ENCODE data around the gene ATXN10. TPM values are rescaled to one million over a fixed set of nuclear protein-coding genes. Genes with fewer than 3 reads are reported as not detected.

The ATXN10 gene
- total RNA-seq, 4 donors from 2014 or later: 83.5 to 127 (median 96.6) TPM

DNA sequence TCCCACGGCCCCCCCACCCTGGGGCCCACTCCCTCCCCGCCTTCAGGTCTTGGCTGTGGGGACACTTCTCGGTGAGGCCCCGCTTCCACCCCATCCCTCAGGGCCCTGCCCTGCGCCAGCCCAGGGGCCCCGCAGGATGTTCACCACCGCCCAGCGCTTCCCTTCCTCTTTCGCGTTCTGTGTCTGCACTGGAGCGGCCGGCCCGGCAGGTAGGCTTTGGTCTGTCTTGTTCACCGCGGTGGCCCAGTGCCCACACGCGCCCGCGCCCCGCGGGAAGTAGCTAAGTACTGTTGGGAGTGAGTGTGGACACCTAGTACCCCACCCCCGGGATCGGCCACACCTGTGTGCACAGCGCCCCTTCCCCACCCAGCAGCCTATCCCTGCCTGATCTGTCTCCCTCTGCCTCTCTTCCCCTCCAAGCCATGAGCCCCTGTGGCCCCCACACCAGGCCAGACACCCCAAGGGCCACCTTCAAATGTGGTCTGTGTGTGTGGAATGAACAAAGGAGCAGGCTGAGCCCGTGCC, 219.9 kb downstream of the ATXN10 start:
- TF ChIP-seq, protein P1, sequence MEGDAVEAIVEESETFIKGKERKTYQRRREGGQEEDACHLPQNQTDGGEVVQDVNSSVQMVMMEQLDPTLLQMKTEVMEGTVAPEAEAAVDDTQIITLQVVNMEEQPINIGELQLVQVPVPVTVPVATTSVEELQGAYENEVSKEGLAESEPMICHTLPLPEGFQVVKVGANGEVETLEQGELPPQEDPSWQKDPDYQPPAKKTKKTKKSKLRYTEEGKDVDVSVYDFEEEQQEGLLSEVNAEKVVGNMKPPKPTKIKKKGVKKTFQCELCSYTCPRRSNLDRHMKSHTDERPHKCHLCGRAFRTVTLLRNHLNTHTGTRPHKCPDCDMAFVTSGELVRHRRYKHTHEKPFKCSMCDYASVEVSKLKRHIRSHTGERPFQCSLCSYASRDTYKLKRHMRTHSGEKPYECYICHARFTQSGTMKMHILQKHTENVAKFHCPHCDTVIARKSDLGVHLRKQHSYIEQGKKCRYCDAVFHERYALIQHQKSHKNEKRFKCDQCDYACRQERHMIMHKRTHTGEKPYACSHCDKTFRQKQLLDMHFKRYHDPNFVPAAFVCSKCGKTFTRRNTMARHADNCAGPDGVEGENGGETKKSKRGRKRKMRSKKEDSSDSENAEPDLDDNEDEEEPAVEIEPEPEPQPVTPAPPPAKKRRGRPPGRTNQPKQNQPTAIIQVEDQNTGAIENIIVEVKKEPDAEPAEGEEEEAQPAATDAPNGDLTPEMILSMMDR (IDR thresholded peaks at IDR 0.05; ENCODE audit: low read depth): no peak

DNA sequence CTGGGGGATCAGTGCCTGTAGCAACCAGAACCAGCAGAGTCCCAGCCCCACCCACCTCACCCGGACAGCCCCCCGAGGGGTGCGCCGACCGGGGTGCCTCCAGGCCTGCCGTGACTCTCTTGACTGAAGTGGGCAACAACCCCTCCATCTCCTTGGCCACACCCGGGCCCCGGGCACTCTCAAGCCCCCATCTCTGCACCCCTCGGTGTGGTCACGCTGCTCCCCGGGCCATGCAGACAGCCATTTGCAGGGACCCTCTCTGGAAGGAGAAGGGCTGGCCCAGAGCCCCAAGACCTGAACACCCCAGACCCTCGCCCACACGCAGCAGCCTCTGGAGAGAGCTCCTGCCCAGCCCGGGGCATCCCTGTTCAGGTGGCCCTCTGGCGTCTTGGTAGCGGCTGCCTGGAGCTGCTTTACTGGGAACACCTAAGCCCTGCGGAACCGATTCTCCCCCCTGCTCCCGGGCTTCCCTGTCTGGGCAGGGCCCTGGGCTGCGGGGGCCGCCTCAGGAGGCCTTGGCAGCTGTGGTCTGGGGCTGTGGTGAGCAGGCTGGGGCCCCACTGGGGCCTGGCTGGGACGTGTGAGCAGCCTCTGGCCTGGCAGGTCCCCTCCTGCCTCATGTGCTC, 220.5 kb downstream of the ATXN10 start:
- TF ChIP-seq, protein P1 (IDR thresholded peaks at IDR 0.05; ENCODE audit: low read depth): no peak

DNA sequence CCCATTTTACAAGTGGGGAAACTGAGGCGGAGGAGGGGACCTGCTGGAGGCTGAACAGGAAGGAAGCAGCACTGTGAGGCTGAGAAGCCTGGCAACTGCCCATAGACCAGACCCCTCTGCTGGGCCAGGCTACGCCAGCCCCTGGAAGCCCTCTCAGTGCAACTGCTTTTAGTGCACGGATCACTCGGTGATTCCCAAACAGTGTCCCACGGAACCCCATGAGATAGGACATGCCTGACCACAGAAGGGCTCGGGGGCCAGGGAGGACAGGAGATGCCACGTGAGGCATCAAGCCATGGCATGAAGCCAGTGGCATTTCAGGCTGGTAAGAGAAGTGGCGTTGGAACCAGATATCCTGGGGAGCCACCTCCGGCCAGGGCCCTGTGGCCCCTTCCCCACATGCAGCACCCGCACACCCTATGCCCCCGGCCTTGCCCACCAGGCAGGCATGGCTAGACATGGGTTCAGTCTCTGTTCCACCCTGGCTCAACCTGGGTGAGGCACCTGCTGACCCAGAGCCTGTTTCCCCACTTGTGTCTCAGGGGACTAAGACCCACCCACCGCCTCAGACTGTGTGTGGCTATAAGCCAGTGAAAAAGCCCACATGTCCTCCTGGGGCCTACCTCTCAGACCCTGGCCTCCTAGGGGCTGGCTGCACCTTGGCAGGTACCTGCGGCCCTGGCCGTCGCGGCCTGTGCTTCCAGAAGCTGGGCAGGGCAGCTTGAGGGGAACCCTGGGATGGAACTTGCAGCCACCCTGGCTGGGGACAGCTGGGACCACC, 221.2 kb downstream of the ATXN10 start:
- TF ChIP-seq, protein P1 (IDR thresholded peaks at IDR 0.05; ENCODE audit: low read depth): no peak

DNA sequence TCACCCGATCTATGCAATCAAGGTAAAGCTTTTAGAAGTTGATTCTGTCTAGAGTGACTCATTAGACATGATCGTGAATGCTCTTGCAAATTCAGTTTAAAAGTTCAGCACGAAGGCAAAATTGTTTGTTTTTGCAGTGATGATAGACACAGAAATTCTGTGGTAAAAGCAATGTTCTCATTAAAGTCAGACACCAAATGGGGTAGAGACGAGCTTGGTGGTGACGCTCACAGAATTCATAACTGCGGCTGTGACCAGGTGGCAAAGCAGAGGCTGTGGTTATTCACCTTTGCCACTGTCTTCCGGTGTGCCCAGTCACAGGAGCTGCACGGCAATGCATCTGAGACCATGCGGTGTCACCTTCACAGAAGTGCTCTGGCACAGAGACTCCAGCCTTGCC, 221.9 kb downstream of the ATXN10 start:
- TF ChIP-seq, protein P1 (IDR thresholded peaks at IDR 0.05; ENCODE audit: low read depth): no peak

Small RNA genes within 50 kb of the gene (small RNA-seq; reads per million reads assigned to genes)
- gene MIR4762 (not detected), gene RNU6-1161P (not detected)

Other genes starting within 250 kb of the ATXN10 start
- gene FBLN1, start 169.0 kb upstream of the ATXN10 start, total RNA-seq: 100 to 1,000 TPM in 3 of 4 donors, 10 to 100 TPM in 1; 65.0 to 194 (median 136) TPM

Measured in subcutaneous adipose tissue (tissue), 4 donors.